ENCODE data around the gene ACTRT2.

The ACTRT2 gene

DNA sequence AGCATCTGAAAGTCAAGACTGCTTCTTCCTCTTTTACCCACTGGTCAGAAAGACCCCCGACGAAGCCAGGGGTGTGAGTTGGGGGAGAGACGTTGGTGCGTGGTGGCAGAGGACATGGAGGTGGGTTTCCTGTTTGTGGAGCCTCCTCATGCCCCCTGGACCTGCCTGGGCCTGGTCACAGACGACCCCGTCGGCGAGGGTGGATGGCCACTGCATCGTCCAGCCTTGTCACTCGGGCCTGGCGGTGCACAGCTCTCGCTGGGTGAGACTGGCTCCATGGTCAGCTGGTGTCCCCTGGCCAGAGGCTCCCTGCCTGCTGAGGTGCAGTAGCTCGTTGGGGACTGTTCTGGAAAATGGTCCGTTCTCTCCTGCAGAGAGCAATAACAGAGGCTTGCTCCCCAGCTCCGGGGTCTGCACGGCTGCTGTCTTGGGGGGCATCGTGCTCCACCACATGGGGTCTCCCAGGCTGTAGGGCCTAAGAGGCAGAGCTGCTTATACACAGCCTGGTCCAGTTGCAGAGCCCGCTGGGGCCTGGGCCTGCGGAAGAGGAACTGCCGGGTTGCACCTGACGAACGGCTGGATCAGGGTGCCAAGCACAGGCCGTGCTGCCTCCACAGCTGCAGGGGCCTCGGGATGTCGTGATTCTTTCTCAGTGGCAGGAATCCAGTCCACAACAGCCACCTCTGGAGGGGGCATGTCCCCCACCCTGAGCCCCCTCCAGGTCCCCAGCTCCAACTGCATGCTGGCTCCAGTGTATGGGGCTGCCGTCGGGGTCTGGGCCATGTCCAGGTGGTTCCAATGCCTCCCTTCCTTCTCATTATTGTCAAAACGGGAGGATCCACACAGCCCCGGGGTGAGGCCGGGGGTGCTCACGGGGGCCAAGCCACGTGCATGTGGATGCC is 18.0 kb upstream of the ACTRT2 start:
- TF ChIP-seq, protein P1, sequence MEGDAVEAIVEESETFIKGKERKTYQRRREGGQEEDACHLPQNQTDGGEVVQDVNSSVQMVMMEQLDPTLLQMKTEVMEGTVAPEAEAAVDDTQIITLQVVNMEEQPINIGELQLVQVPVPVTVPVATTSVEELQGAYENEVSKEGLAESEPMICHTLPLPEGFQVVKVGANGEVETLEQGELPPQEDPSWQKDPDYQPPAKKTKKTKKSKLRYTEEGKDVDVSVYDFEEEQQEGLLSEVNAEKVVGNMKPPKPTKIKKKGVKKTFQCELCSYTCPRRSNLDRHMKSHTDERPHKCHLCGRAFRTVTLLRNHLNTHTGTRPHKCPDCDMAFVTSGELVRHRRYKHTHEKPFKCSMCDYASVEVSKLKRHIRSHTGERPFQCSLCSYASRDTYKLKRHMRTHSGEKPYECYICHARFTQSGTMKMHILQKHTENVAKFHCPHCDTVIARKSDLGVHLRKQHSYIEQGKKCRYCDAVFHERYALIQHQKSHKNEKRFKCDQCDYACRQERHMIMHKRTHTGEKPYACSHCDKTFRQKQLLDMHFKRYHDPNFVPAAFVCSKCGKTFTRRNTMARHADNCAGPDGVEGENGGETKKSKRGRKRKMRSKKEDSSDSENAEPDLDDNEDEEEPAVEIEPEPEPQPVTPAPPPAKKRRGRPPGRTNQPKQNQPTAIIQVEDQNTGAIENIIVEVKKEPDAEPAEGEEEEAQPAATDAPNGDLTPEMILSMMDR (IDR thresholded peaks at IDR 0.05) = no peak
- no peaks in the 10 kb centered on the region for H3K27me3 ChIP-seq
- no peak overlapping the region for H3K27ac ChIP-seq
- no peaks in the 10 kb centered on the region for H3K4me1 ChIP-seq (ENCODE audit: control insufficient read depth in 1 of 2, insufficient read depth in 1 of 2, low read depth in 1 of 2, low read length in 1 of 2)
- H3K9me3 ChIP-seq = no peaks in the 10 kb centered on the region
- H3K36me3 ChIP-seq = no peaks in the 10 kb centered on the region
- no peak overlapping the region for H3K4me3 ChIP-seq (ENCODE audit: low read depth in 1 of 2, low read length in 1 of 2)

DNA sequence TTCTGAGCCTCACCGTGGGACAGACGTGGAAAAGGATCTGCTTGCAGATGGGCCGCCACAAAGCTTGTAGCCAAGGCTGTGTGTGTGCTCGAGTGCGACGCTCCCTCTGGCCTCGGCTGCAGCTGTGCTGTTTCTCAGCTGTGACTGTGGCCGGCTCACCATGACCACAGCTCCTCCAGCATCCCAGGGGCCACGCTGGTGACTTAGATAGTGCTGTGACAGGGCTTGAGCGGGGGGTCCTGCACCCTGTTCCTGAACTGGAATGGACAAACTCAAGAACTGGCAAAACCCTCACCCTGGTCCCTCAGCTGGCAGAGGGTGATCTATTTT is 17.4 kb upstream of the ACTRT2 start:
- no peak overlapping the region for H3K27ac ChIP-seq
- TF ChIP-seq, protein P1 (IDR thresholded peaks at IDR 0.05) = no peak
- H3K27me3 ChIP-seq = no peaks in the 10 kb centered on the region
- no peaks in the 10 kb centered on the region for H3K36me3 ChIP-seq
- H3K4me3 ChIP-seq (ENCODE audit: low read depth in 1 of 2, low read length in 1 of 2) = no peak overlapping the region
- H3K9me3 ChIP-seq = no peaks in the 10 kb centered on the region
- H3K4me1 ChIP-seq (ENCODE audit: control insufficient read depth in 1 of 2, insufficient read depth in 1 of 2, low read depth in 1 of 2, low read length in 1 of 2) = no peaks in the 10 kb centered on the region

DNA sequence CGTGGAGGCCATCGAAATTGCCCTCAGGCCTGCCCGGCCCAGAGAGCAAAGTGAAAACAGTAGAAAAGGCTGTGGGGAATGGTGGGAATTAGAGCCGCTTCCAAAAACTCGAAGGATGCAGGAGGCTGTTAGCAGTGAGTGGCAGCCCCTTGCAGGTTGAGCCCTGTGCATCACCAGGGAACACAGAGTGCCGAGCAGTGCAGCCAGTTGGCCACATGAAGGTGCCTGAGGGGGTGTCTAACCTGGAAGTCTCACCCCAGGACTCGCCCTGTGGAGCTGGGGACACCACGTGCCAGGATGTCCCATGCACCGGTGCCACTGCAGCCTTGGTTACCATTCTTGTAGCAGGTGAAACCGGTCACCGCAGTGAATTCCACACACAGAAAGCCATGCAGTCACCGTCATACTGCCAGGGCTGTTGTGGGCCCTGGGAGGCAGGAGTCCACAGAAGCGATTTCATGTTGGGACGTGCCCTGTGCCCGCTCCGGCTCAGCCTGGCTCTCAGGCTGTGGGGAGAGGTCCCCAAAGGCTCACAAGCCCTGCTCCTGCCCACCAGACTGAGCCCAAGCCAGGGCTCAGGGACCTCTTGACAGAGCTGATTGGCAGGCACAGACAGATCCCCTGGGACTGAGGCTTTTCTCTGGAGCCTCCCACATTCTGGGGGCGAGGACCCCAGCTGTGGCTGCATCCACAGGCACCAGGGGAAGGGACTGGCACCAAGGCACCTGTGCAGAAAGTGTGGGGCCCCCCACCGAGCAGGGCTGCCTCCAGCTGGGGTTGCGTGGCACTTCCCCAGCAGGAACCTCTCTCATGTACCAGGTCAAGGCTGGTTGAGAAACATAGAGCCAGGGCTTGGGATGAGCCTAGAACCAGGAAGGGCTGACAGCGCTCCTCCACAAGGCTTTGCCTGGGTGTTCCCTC is 16.7 kb upstream of the ACTRT2 start:
- no peaks in the 10 kb centered on the region for H3K36me3 ChIP-seq
- no peak overlapping the region for H3K27ac ChIP-seq
- no peaks in the 10 kb centered on the region for H3K27me3 ChIP-seq
- no peaks in the 10 kb centered on the region for H3K4me1 ChIP-seq (ENCODE audit: control insufficient read depth in 1 of 2, insufficient read depth in 1 of 2, low read depth in 1 of 2, low read length in 1 of 2)
- no peak overlapping the region for H3K4me3 ChIP-seq (ENCODE audit: low read depth in 1 of 2, low read length in 1 of 2)
- no peaks in the 10 kb centered on the region for H3K9me3 ChIP-seq
- TF ChIP-seq, protein P1 (IDR thresholded peaks at IDR 0.05) = no peak

DNA sequence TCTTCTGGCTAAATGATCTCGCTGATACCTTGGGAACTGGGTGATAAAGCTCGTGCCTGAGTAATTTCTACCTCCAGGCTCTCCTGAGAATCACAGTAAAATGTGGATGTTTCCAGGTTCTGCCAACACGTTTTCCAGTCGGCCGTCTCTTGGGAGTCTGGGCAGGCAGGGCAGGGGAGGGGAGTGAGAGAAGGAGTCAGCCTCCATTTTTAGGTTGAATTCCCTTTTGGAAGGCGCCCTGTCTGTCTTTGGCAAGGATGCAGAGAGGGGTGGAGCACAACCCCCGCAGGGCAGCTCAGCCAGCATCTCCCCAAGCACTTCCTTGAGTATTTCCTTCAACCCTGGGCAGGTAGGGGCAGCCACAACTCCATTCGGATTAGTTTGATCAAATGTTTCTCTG is 15.5 kb upstream of the ACTRT2 start:
- Histone ChIP-seq H3K36me3 (no peaks in the 10 kb centered on the region), H3K4me3 (ENCODE audit: low read depth in 1 of 2, low read length in 1 of 2) (no peak overlapping the region), H3K9me3 (no peaks in the 10 kb centered on the region), H3K4me1 (ENCODE audit: control insufficient read depth in 1 of 2, insufficient read depth in 1 of 2, low read depth in 1 of 2, low read length in 1 of 2) (no peaks in the 10 kb centered on the region), H3K27ac (no peak overlapping the region), H3K27me3 (no peaks in the 10 kb centered on the region)
- TF ChIP-seq, protein P1 (IDR thresholded peaks at IDR 0.05) = no peak

DNA sequence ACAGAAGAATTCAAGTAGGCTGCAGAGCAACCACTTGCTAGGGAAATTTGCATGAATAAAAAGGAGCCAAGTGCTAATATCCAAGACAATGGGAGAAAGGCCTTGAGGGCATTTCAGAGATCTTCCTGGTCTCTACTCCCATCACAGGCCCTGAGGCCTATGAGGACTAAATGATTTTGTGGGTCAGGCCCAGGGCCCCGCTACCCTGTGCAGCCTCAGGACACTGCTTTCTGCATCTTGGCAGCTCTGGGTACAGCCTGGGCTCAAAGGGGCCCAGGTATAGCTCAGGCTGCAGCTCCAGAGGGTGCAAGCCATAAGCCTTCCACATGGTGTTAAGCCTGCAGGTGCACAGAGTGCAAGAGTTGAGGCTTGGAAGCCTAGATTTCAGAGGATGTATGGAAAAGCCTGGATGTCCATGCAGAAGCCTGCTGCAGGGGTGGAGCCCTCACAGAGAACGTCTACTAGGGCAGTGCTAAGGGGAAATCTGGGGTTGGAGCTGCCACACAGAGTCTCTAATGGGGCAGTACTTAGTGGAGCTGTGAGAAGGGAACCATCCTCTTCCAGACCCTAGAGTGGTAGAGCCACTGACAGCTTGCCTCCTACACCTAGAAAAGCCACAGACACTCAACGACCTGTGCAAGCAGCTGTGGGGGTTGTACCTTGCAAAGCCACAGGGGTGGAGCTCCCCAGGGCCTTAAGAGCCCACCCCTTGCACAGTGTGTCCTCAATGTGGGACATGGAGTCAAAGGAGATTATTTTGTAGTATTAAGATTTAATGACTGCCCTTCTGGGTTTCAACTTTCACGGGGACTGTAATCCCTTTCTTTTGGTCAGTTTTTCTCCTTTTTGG is 13.7 kb upstream of the ACTRT2 start:
- Histone ChIP-seq H3K27ac (no peak overlapping the region), H3K27me3 (peaks cover 6% of the 10 kb centered on the region), H3K36me3 (no peaks in the 10 kb centered on the region), H3K4me3 (ENCODE audit: low read depth in 1 of 2, low read length in 1 of 2) (no peak overlapping the region), H3K9me3 (no peaks in the 10 kb centered on the region), H3K4me1 (ENCODE audit: control insufficient read depth in 1 of 2, insufficient read depth in 1 of 2, low read depth in 1 of 2, low read length in 1 of 2) (no peaks in the 10 kb centered on the region)
- TF ChIP-seq, protein P1 (IDR thresholded peaks at IDR 0.05) = no peak

Data from neutrophil (primary cell).